GM23338 (cell line): ENCODE results near the gene SPACA4.

Experiments used
- EZH2 ChIP-seq: fragments of 200-600 bp; sonication (generic); IDR thresholded peaks from one replicate; pipeline ENCODE4 v1.8.0; 2017; ENCODE audit warnings: antibody characterized with exemption, mild to moderate bottlenecking, low read depth; ENCODE audit not compliant: unreplicated experiment
- JUNB ChIP-seq: IDR thresholded peaks from one replicate; pipeline ENCODE4 v1.6.1; 2016; ENCODE audit warnings: antibody characterized with exemption; ENCODE audit not compliant: unreplicated experiment
- POLR2AphosphoS5 ChIP-seq: IDR thresholded peaks from 2 replicates; pipeline ENCODE4 v1.6.1; 2016; ENCODE audit warnings: antibody characterized with exemption, low read depth
- STAT1 ChIP-seq: IDR thresholded peaks from one replicate; pipeline ENCODE4 v1.6.1; 2016; ENCODE audit warnings: antibody characterized with exemption; ENCODE audit not compliant: unreplicated experiment
- ZNF114 ChIP-seq: fragments of 250-450 bp; sonication (Bioruptor Pico); IDR thresholded peaks from 2 replicates; pipeline ENCODE4 v1.5.0; 2020; ENCODE audit warnings: mild to moderate bottlenecking, moderate library complexity
- TF ChIP-seq, protein P1 (sequence below), 2 experiments: fragments of 200-600 bp in 1 of 2; sonication (generic) in 1 of 2; conservative IDR thresholded peaks; 2 replicates each; pipeline versions ENCODE4 v1.5.1 to v1.6.1; 2016 to 2017; ENCODE audit warnings: antibody characterized with exemption in 2 of 2, low read depth in 2 of 2, mild to moderate bottlenecking in 2 of 2, moderate library complexity in 1 of 2
- TF ChIP-seq, protein P2 (sequence below): IDR thresholded peaks from one replicate; pipeline ENCODE4 v1.6.1; 2018; ENCODE audit warnings: antibody characterized with exemption; ENCODE audit not compliant: unreplicated experiment

DNA sequence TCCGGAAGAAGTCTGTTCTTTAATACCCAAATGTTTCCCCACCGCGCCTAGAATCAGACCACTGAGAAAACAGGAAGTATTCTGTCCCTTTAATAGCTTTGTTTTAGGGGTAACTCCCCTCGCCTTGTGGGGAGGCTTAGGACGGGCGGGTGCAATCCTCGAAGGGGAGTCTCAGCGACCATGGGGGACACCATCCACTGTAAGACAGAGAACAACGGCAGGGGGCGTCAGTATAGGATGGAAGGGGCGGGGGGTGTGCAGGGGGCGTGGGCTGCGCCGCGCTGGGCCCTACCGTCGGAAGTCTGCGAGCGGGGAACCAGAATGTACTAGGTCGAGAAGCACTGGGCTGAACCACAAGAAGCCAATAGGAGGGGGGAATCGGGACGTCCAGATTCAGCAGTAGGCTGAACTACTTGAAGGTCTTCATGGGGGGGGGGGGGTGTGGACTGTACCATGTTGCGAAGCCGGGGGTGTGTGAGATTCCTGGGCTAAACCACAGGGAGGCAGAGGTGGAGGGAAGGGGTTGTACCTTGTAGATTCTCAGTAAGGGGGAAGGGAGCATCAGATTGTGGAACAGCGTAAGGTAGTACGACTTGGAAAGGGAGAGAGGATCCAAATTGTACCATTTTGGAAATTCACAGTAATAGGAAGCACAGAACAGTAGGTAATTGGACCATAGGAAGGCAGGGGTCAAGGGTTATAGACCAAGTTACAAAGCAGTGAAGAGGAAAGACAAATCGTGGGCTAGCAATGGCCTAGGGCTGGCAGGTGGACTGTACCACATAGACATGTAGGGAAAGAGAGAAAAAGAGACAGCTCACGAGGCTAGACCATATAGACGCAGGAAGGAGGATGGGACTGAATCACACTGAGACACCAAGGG lies 31.6 kb downstream of the SPACA4 start:
- TF ChIP-seq, protein P1, sequence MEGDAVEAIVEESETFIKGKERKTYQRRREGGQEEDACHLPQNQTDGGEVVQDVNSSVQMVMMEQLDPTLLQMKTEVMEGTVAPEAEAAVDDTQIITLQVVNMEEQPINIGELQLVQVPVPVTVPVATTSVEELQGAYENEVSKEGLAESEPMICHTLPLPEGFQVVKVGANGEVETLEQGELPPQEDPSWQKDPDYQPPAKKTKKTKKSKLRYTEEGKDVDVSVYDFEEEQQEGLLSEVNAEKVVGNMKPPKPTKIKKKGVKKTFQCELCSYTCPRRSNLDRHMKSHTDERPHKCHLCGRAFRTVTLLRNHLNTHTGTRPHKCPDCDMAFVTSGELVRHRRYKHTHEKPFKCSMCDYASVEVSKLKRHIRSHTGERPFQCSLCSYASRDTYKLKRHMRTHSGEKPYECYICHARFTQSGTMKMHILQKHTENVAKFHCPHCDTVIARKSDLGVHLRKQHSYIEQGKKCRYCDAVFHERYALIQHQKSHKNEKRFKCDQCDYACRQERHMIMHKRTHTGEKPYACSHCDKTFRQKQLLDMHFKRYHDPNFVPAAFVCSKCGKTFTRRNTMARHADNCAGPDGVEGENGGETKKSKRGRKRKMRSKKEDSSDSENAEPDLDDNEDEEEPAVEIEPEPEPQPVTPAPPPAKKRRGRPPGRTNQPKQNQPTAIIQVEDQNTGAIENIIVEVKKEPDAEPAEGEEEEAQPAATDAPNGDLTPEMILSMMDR (conservative IDR thresholded peaks at IDR 0.05; ENCODE audit: low read depth in 2 of 2), result peak; percentile 22 to 48; a peak in 3 of 4 replicates
- TF ChIP-seq, protein P2, sequence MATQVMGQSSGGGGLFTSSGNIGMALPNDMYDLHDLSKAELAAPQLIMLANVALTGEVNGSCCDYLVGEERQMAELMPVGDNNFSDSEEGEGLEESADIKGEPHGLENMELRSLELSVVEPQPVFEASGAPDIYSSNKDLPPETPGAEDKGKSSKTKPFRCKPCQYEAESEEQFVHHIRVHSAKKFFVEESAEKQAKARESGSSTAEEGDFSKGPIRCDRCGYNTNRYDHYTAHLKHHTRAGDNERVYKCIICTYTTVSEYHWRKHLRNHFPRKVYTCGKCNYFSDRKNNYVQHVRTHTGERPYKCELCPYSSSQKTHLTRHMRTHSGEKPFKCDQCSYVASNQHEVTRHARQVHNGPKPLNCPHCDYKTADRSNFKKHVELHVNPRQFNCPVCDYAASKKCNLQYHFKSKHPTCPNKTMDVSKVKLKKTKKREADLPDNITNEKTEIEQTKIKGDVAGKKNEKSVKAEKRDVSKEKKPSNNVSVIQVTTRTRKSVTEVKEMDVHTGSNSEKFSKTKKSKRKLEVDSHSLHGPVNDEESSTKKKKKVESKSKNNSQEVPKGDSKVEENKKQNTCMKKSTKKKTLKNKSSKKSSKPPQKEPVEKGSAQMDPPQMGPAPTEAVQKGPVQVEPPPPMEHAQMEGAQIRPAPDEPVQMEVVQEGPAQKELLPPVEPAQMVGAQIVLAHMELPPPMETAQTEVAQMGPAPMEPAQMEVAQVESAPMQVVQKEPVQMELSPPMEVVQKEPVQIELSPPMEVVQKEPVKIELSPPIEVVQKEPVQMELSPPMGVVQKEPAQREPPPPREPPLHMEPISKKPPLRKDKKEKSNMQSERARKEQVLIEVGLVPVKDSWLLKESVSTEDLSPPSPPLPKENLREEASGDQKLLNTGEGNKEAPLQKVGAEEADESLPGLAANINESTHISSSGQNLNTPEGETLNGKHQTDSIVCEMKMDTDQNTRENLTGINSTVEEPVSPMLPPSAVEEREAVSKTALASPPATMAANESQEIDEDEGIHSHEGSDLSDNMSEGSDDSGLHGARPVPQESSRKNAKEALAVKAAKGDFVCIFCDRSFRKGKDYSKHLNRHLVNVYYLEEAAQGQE, result no peak
- TF ChIP-seq POLR2AphosphoS5, result no peak; the same call in 1 of the 2 replicates
- no peak for TF ChIP-seq EZH2
- no peak for TF ChIP-seq JUNB
- no peak for TF ChIP-seq ZNF114 (CRISPR knock-in tag)
- no peak for TF ChIP-seq STAT1
